ENCODE results near the gene TRIO.

The TRIO gene

GRCh38 chr5:14472986-14473567 lies 329.9 kb downstream of the TRIO start:
- no peak for DNase-seq

GRCh38 chr5:14475045-14475444 lies 331.9 kb downstream of the TRIO start:
- no peak for DNase-seq

- DNase-seq = no peak
These were observed 333.8 kb downstream of the TRIO start for GRCh38 chr5:14476786-14477435.

GRCh38 chr5:14479143-14479696 lies 336.1 kb downstream of the TRIO start:
- DNase-seq = no peak

- DNase-seq = no peak
These were observed 338.2 kb downstream of the TRIO start for GRCh38 chr5:14481349-14481748.

- DNase-seq = no peak
These were observed 338.9 kb downstream of the TRIO start for GRCh38 chr5:14482085-14482484.

GRCh38 chr5:14483504-14484157 lies 340.5 kb downstream of the TRIO start:
- DNase-seq = no peak

- no peak for DNase-seq
These were observed 343.3 kb downstream of the TRIO start for GRCh38 chr5:14486486-14486885.

GRCh38 chr5:14486996-14487896 lies 344.1 kb downstream of the TRIO start:
- DNase-seq = no peak

- no peak for DNase-seq
These were observed 344.9 kb downstream of the TRIO start for GRCh38 chr5:14487897-14488570.

- DNase-seq = no peak
These were observed 345.6 kb downstream of the TRIO start for GRCh38 chr5:14488709-14489108.

- no peak for DNase-seq
These were observed 346.5 kb downstream of the TRIO start for GRCh38 chr5:14489643-14490042.

- no peak for DNase-seq
These were observed 347.2 kb downstream of the TRIO start for GRCh38 chr5:14490309-14490711.

GRCh38 chr5:14491015-14491915 lies 348.1 kb downstream of the TRIO start:
- no peak for DNase-seq

GRCh38 chr5:14492331-14492964 lies 349.3 kb downstream of the TRIO start:
- no peak for DNase-seq

- DNase-seq = no peak
These were observed 352.2 kb downstream of the TRIO start for GRCh38 chr5:14495301-14495700.

GRCh38 chr5:14497311-14497710 lies 354.2 kb downstream of the TRIO start:
- no peak for DNase-seq

GRCh38 chr5:14501353-14502293 lies 358.5 kb downstream of the TRIO start:
- DNase-seq = no peak

- DNase-seq = no peak
These were observed 359.1 kb downstream of the TRIO start for GRCh38 chr5:14502294-14502690.

Measured in activated CD8-positive, alpha-beta memory T cell treated with anti-CD3 and anti-CD28 coated beads for 24 hours (primary cell).